IMR-90 (cell line): ENCODE measurements around the gene MICA. TPM values are rescaled to one million over a fixed set of nuclear protein-coding genes. Genes with fewer than 3 reads are reported as not detected.

Experiments used
- ATAC-seq: fragments of 200-7000 bp; cut with Tn5 transposase; 2 replicates; pipeline ENCODE4 v1.9.1; 2020; ENCODE audit warnings: low read depth, mild to moderate bottlenecking, moderate library complexity
- BruUV-seq: library from RNA; stranded (reverse); fragments of 400-500 nt; replicated peaks from 2 replicates; lab custom pipeline; 2021; lab: Mats Ljungman, UMichigan
- CTCF ChIA-PET: fragments of 300-600 bp; formaldehyde crosslinking; extraction: SDS; loops from one replicate; lab custom pipeline; 2021; ENCODE audit warnings: antibody characterized with exemption; lab: Yijun Ruan, JAX
- POLR2A ChIA-PET: fragments of 300-600 bp; sonication (Branson Sonifier 250); formaldehyde crosslinking; loops from one replicate; lab custom pipeline; 2022; ENCODE audit warnings: antibody characterized with exemption; ENCODE audit not compliant: unreplicated experiment; lab: Charles Lee
- DNase-seq: peaks from one replicate; pipeline ENCODE4 v3.0.0; 2013
- H2AFZ ChIP-seq: replicated peaks from 2 replicates; pipeline ENCODE3; 2013; ENCODE audit warnings: low read length, mild to moderate bottlenecking; ENCODE audit not compliant: poor library complexity
- H2AK5ac ChIP-seq: 2 replicates; pipeline ENCODE4 v1.6.1; 2013; ENCODE audit warnings: low read depth, low read length, inconsistent platforms
- H2AK9ac ChIP-seq: replicated peaks from 2 replicates; pipeline ENCODE3; 2013; ENCODE audit warnings: mild to moderate bottlenecking, low read depth, low read length, moderate library complexity; ENCODE audit not compliant: poor library complexity
- H2BK120ac ChIP-seq: 2 replicates; pipeline ENCODE4 v1.6.1; 2013; ENCODE audit warnings: low read depth, low read length, inconsistent platforms
- H2BK15ac ChIP-seq: 3 replicates; pipeline ENCODE4 v1.6.1; 2013; ENCODE audit warnings: low read depth, low read length, inconsistent platforms
- H2BK20ac ChIP-seq: 2 replicates; pipeline ENCODE4 v1.6.1; 2013; ENCODE audit warnings: low read depth, mild to moderate bottlenecking, inconsistent platforms, low read length, moderate library complexity
- H2BK5ac ChIP-seq: 2 replicates; pipeline ENCODE4 v1.6.1; 2013; ENCODE audit warnings: mild to moderate bottlenecking, low read depth, low read length, inconsistent platforms; ENCODE audit not compliant: poor library complexity, severe bottlenecking
- H3K14ac ChIP-seq: replicated peaks from 2 replicates; pipeline ENCODE4 v1.6.1; 2013; ENCODE audit warnings: low read depth, low read length, inconsistent platforms
- H3K18ac ChIP-seq: 2 replicates; pipeline ENCODE4 v1.6.1; 2013; ENCODE audit warnings: low read depth, low read length, control low read depth
- H3K23ac ChIP-seq: 2 replicates; pipeline ENCODE4 v1.6.1; 2013; ENCODE audit warnings: low read depth, low read length, inconsistent platforms
- H3K27ac ChIP-seq: 2 replicates; pipeline ENCODE4 v1.5.1; 2013; ENCODE audit warnings: mild to moderate bottlenecking, control low read depth, low read length; ENCODE audit not compliant: insufficient read depth
- H3K27me3 ChIP-seq: 2 replicates; pipeline ENCODE4 v1.6.1; 2013; ENCODE audit warnings: low read length; ENCODE audit not compliant: control insufficient read depth, insufficient read depth
- H3K36me3 ChIP-seq: 2 replicates; pipeline ENCODE4 v1.6.1; 2013; ENCODE audit warnings: low read length, mixed read lengths; ENCODE audit not compliant: control insufficient read depth, insufficient read depth
- H3K4ac ChIP-seq: 2 replicates; pipeline ENCODE4 v1.6.1; 2013; ENCODE audit warnings: low read depth, low read length, inconsistent platforms
- H3K4me1 ChIP-seq: 2 replicates; pipeline ENCODE4 v1.6.1; 2013; ENCODE audit warnings: low read length, mixed read lengths; ENCODE audit not compliant: control insufficient read depth, insufficient read depth
- H3K4me2 ChIP-seq: 2 replicates; pipeline ENCODE4 v1.6.1; 2013; ENCODE audit warnings: low read depth, mild to moderate bottlenecking, control low read depth, low read length, moderate library complexity
- H3K4me3 ChIP-seq: 2 replicates; pipeline ENCODE4 v1.5.1; 2013; ENCODE audit warnings: low read depth, mild to moderate bottlenecking, control low read depth, low read length, moderate library complexity; ENCODE audit not compliant: insufficient read depth
- H3K56ac ChIP-seq: 2 replicates; pipeline ENCODE4 v1.6.1; 2013; ENCODE audit warnings: low read length, inconsistent platforms; ENCODE audit not compliant: insufficient read depth; ENCODE audit errors: extremely low read depth
- H3K79me1 ChIP-seq, 2 experiments: 2 replicates each; pipeline ENCODE4 v1.6.1; 2013; ENCODE audit warnings: low read length in 2 of 2, inconsistent platforms in 1 of 2, low read depth in 1 of 2
- H3K9ac ChIP-seq: 2 replicates; pipeline ENCODE4 v1.6.1; 2013; ENCODE audit warnings: low read depth, low read length, control low read depth
- H3K9me1 ChIP-seq: 2 replicates; pipeline ENCODE4 v1.6.1; 2013; ENCODE audit warnings: low read length, inconsistent platforms; ENCODE audit not compliant: insufficient read depth
- H3K9me3 ChIP-seq: 2 replicates; pipeline ENCODE4 v1.6.1; 2013; ENCODE audit warnings: low read length; ENCODE audit not compliant: control insufficient read depth, insufficient read depth
- H4K20me1 ChIP-seq: 2 replicates; pipeline ENCODE4 v1.6.1; 2013; ENCODE audit warnings: low read length, inconsistent platforms; ENCODE audit not compliant: insufficient read depth
- H4K5ac ChIP-seq: 2 replicates; pipeline ENCODE4 v1.6.1; 2013; ENCODE audit warnings: mild to moderate bottlenecking, low read depth, low read length, control low read depth
- H4K8ac ChIP-seq, 2 experiments: 2 replicates each; pipeline ENCODE4 v1.6.1; 2013; ENCODE audit warnings: low read depth in 2 of 2, low read length in 2 of 2, control low read depth in 1 of 2, inconsistent platforms in 1 of 2
- H4K91ac ChIP-seq: 2 replicates; pipeline ENCODE4 v1.6.1; 2013; ENCODE audit warnings: low read depth, low read length, inconsistent platforms; ENCODE audit not compliant: insufficient read depth
- BHLHE40 ChIP-seq: fragments of 150-350 bp; IDR thresholded peaks from 2 replicates; pipeline ENCODE4 v1.6.1; 2016; ENCODE audit warnings: mild to moderate bottlenecking, low read depth, low read length
- CEBPB ChIP-seq: IDR thresholded peaks from 2 replicates; pipeline ENCODE4 v1.6.1; 2012; ENCODE audit warnings: low read depth, low read length, improper control_type of control experiment
- CHD1 ChIP-seq: IDR thresholded peaks from 2 replicates; pipeline ENCODE4 v1.6.1; 2012; ENCODE audit warnings: low read depth, low read length, improper control_type of control experiment
- CTCF ChIP-seq: conservative IDR thresholded peaks from 2 replicates; pipeline ENCODE4 v1.5.1; 2012; ENCODE audit warnings: mild to moderate bottlenecking, low read depth, low read length, improper control_type of control experiment
- ELK1 ChIP-seq: fragments of 150-350 bp; IDR thresholded peaks from 2 replicates; pipeline ENCODE4 v1.6.1; 2016; ENCODE audit warnings: low read depth, mild to moderate bottlenecking, low read length, moderate library complexity, borderline replicate concordance
- FOS ChIP-seq: fragments of 150-350 bp; IDR thresholded peaks from 2 replicates; pipeline ENCODE4 v1.6.1; 2016; ENCODE audit warnings: low read depth, low read length
- MAFK ChIP-seq: IDR thresholded peaks from 2 replicates; pipeline ENCODE4 v1.6.1; 2012; ENCODE audit warnings: low read depth, low read length, improper control_type of control experiment
- MAZ ChIP-seq: IDR thresholded peaks from 2 replicates; pipeline ENCODE4 v1.6.1; 2012; ENCODE audit warnings: low read depth, mild to moderate bottlenecking, low read length, improper control_type of control experiment, moderate library complexity, borderline replicate concordance
- MXI1 ChIP-seq: IDR thresholded peaks from 2 replicates; pipeline ENCODE4 v1.6.1; 2012; ENCODE audit warnings: low read depth, mild to moderate bottlenecking, low read length, moderate library complexity, borderline replicate concordance
- POLR2A ChIP-seq: IDR thresholded peaks from 2 replicates; pipeline ENCODE4 v1.6.1; 2012; ENCODE audit warnings: mild to moderate bottlenecking, low read depth, low read length
- RAD21 ChIP-seq: IDR thresholded peaks from 2 replicates; pipeline ENCODE4 v1.6.1; 2012; ENCODE audit warnings: low read length, improper control_type of control experiment
- SMC3 ChIP-seq: fragments of 150-350 bp; IDR thresholded peaks from 2 replicates; pipeline ENCODE4 v1.6.1; 2016; ENCODE audit warnings: low read depth, mild to moderate bottlenecking, antibody characterized with exemption, low read length, moderate library complexity
- USF2 ChIP-seq: fragments of 150-350 bp; IDR thresholded peaks from 2 replicates; pipeline ENCODE4 v1.6.1; 2017; ENCODE audit warnings: mild to moderate bottlenecking, antibody characterized with exemption, low read length, low read depth
- WGBS, 2 experiments: methylation state at CpG; one replicate each; pipeline versions ENCODE4 v1.1.5 to v1.1.7; 2013; ENCODE audit warnings: missing lambda C conversion rate in 2 of 2; ENCODE audit not compliant: insufficient read length in 1 of 2; ENCODE audit errors: extremely low coverage in 2 of 2; 5-methylcytosine and 5-hydroxymethylcytosine counted together
- dilution Hi-C: fragments of 300-500 bp; cut with HindIII; formaldehyde crosslinking; loops from one replicate; pipeline ENCODE4 v1.14.3; 2018; ENCODE audit warnings: low sequenced_read_pairs; ENCODE audit not compliant: unreplicated experiment
- in situ Hi-C: fragments of 300-500 bp; cut with MboI; formaldehyde crosslinking; loops from 3 replicates; pipeline ENCODE4 v1.14.3; 2019; ENCODE audit warnings: low sequenced_read_pairs, inconsistent platforms, mixed read lengths
- intact Hi-C: fragments of 100-400 bp; cut with micrococcal nuclease; formaldehyde crosslinking; loops from 2 replicates; pipeline ENCODE4 v1.10.0; 2022
- polyA plus RNA-seq, 3 experiments: library from polyadenylated mRNA; depleted of rRNA; stranded (reverse); fragments of >200 nt; gene quantifications; 2 replicates each; pipeline ENCODE4 v1.2.3, GENCODE V29; 2012; ENCODE audit warnings: low replicate concordance in 1 of 3
- total RNA-seq: library from RNA; depleted of rRNA; stranded (reverse); fragments of >200 nt; gene quantifications from 2 replicates; pipeline ENCODE4 v1.2.3, GENCODE V29; 2012

The MICA gene
- total and polyA plus RNA-seq, 2 of the 4 experiments (the other 2 are of a cell fraction), result 55.9 to 67.7 TPM

- Histone ChIP-seq H3K36me3 (no peaks in the 10 kb centered on the region), H2AK5ac (peak overlapping the region; percentile 74), H2AK9ac (peak overlapping the region; percentile 90), H4K5ac (peak overlapping the region; percentile 58), H2AFZ (peak overlapping the region; percentile 96), H3K14ac (peak overlapping the region; percentile 97), H3K56ac (peak overlapping the region; percentile 94), H3K27ac (peak overlapping the region; percentile 94), H2BK15ac (no peak overlapping the region), H4K20me1 (peaks cover 23% of the 10 kb centered on the region), H3K4me2 (peak overlapping the region; percentile 66), H3K18ac (peak overlapping the region; percentile 75), H3K9ac (peak overlapping the region; percentile 93), H3K4ac (peak overlapping the region; percentile 90), H3K9me3 (no peaks in the 10 kb centered on the region), H2BK5ac (peak overlapping the region; percentile 92), H4K91ac (peak overlapping the region; percentile 80), H3K9me1 (peaks cover 7% of the 10 kb centered on the region), H3K27me3 (no peaks in the 10 kb centered on the region), H2BK20ac (no peak overlapping the region), H3K79me1 (peaks cover 4 to 57% of the 10 kb centered on the region in 2 experiments; a peak in 3 of 4 replicates), H3K4me1 (peaks cover 5% of the 10 kb centered on the region), H4K8ac (peak overlapping the region; percentile 89 to 92; a peak in 3 of 4 replicates), H3K23ac (peak overlapping the region; percentile 95; the same call in 1 of the 2 replicates), H3K4me3 (peak overlapping the region; percentile 72), H2BK120ac (peak overlapping the region; percentile 88; the same call in 1 of the 2 replicates)
- in situ Hi-C loops, result loop anchor here (5.0 kb wide), 1 partner anchor 42 kb away; no protein-coding TSS in a partner anchor
- ChIA-PET POLR2A (no interaction called here), CTCF (interaction anchor here (0.7 to 1.2 kb wide), 3 partner anchors 36 to 199 kb away, joined by 3 read pairs; no protein-coding TSS in a partner anchor)
- no TSS peak for BruUV-seq
- DNase-seq (peak; percentile 80), ATAC-seq (peak; percentile 53)
- intact Hi-C loops, result loop anchor here (1.0 to 5.0 kb wide), 5 partner anchors 41 to 197 kb away; partner anchors contain the start of genes ATP6V1G2 and DDX39B
- 2 to 100% methylated on average over 1 to 28 of the region's 57 CpGs for WGBS, 2 experiments
- dilution Hi-C loops, result no loop called here
- TF ChIP-seq SMC3 (peak; percentile 70), MAZ (0 out of 2 replicates have a peak, but pooled peaks have one; percentile 19), CTCF (peak; percentile 90), BHLHE40 (no peak), FOS (no peak), MAFK (no peak), POLR2A (0 out of 2 replicates have a peak, but pooled peaks have one; percentile 22), RAD21 (peak; percentile 72), CEBPB (no peak), CHD1 (no peak), MXI1 (no peak), ELK1 (no peak), USF2 (no peak)
Measured at GRCh38 chr6:31399589-31400466, 3.6 kb upstream of the MICA start.
